GM10266 (cell line): ENCODE data around the gene CLDN22.

ENCODE experiments used
- DNase-seq: peaks from one replicate; pipeline ENCODE4 v3.0.0; 2012; ENCODE audit errors: extremely low spot score
- TF ChIP-seq, protein P1 (sequence below): IDR thresholded peaks from 2 replicates; pipeline ENCODE4 v1.5.1; 2012; ENCODE audit warnings: mild to moderate bottlenecking, low read depth; ENCODE audit not compliant: control insufficient read depth, insufficient read depth; ENCODE audit errors: missing control alignments

CLDN22 gene

DNA sequence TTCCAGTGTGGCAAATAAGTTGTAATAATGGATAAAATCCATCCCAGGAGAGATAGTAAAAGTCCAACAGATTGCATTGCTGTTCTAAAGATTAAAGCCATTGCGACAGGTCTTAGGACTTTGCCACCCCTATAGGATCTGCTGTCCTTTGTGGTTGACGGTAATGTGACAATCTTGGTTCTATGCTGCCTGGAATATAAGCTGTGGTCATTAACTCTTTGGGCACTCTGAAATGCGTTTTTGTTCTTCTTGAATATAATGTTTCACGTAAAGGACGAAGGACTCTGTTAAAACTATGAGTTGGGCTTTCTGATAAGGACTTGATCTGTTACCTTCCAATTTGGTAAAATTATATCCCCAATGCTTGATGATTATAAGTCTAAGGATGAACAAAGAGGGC, 2.2 kb upstream of the CLDN22 start, which contains the start of gene CLDN24:
Gene CLDN24, minus strand, starts transcription at position 101 of the 400 bp plus-strand sequence. Its CDS starts 0 bp downstream, at position 101.
- TF ChIP-seq, protein P1, sequence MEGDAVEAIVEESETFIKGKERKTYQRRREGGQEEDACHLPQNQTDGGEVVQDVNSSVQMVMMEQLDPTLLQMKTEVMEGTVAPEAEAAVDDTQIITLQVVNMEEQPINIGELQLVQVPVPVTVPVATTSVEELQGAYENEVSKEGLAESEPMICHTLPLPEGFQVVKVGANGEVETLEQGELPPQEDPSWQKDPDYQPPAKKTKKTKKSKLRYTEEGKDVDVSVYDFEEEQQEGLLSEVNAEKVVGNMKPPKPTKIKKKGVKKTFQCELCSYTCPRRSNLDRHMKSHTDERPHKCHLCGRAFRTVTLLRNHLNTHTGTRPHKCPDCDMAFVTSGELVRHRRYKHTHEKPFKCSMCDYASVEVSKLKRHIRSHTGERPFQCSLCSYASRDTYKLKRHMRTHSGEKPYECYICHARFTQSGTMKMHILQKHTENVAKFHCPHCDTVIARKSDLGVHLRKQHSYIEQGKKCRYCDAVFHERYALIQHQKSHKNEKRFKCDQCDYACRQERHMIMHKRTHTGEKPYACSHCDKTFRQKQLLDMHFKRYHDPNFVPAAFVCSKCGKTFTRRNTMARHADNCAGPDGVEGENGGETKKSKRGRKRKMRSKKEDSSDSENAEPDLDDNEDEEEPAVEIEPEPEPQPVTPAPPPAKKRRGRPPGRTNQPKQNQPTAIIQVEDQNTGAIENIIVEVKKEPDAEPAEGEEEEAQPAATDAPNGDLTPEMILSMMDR, result no peak

DNA sequence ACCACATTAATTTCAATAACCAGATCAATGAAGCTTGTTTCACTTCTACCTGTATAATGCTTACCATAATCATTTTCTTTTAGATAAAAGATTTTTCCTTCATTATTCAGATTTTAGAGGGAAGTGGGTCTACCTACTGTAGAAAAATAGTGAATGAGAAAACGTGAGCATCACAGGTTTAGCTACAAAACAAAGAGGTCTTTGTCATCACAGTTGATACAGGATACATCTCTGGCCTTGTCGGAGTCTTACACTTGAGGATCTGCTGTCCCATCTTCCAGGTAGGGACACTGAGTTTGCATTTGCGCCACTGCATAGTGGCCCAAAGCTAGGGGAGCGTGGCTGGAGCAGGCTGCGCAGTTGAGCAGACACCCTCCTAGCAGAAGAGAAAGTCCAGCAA, 1.4 kb upstream of the CLDN22 start:
- TF ChIP-seq, protein P1, result no peak
- DNase-seq, result no peak

More for the DNA sequence above, 2.2 kb upstream of the CLDN22 start, which contains the start of gene CLDN24:
- DNase-seq, result no peak

DNA sequence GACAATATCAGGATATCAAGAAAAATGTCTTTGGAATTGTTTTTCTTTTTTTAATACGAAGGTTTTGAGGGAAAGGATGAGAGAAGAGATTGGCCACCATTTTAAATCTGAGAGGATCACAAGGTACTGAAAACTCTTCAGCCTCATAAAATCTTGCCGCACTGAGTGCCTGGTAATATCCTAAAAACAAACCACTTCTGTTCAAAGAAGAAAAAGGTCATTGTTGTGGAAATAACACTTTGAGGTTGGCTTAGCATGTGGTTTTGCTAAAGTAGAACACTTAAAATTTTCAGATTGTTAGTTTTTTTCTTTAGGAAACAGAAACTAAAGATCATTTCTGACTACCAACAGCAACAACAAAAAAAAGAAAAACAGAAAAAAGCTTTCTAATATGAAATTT, 1.0 kb upstream of the CLDN22 start:
- DNase-seq, result no peak

DNA sequence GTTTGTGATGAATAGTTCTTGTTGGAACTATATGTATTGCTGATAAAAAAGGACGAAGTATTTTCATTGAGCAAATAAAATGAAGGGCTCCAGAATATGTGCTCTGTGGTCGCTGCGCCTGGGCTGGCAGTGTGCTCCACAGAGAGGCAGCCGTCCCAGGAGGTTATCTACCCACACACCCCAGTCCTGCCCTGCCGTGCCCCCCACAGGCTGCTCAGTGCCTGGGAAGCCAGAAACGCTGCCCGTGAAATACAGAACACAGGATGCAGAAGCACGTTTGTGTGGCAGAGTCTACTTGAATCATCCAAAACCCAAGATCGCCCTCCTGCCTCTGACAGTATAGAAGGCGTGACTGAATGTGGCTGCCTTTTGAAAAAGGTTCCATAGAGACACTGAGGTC, 1.4 kb downstream of the CLDN22 start:
- no peak for DNase-seq
- TF ChIP-seq, protein P1, result no peak

More for the DNA sequence above, 1.0 kb upstream of the CLDN22 start:
- TF ChIP-seq, protein P1, result no peak

DNA sequence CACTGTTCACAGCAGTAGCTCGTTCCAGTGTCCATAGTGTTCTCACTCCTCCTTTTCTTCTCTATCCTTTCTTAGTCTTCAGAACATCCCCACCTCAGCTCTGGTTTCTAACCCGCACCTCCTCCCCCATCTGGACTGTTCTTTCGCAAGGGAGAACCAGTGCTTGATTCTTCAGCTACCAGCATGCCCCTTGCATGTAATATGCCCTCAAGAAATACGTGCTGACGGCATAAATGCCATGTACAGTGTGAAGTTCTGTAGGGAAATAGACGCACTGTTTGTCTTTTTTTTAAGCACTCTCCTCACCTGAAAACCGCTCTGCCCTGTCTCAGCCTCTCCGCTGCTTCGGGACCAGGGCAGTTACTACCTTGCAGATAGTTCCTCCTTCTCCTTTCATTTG, 5.3 kb downstream of the CLDN22 start:
- no peak for DNase-seq
- TF ChIP-seq, protein P1, result no peak

DNA sequence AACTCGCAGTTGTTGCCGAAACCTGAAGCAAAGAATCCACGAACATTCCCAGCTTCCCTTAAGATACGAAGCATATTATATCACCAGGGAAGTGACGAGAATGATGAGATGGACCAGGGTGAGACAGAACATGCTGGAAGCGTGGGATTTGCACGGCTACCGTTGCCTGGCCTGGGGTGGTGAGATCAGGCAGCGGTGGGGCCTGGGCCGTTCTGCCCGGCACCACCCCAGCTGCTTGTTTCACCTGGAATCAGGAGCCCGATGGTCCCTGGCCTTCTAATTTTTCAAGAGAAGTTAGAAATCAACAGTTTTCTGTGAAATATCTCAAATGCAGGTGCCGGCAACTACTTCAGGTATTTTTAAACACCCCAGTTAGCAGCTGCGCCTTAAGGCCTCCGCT, 5.7 kb downstream of the CLDN22 start:
- TF ChIP-seq, protein P1, result no peak
- no peak for DNase-seq

DNA sequence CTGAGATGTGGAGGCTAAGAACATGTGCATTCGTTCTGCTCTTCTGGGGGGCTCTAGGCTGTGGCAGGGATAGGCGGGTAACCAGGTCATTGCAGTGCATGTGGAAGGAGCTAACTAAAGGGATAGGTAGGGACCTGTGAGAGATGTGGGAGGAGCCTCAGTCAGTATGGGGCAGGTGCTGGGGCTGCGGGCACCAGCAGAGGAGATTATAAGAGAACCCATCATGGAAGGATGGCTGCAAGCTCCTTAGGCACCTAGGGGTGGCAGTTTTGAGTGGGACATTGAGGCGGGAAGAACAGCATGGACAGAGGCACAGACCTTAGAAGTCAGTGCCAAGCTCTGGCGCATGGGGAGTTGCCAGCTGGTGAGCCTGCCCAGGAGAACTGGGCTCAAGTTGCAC, 7.2 kb downstream of the CLDN22 start:
- TF ChIP-seq, protein P1, result no peak
- DNase-seq, result no peak
